ENCODE results near the gene CCNJL. TPM values are rescaled to one million over a fixed set of nuclear protein-coding genes. Genes with fewer than 3 reads are reported as not detected.

Gene CCNJL
- total RNA-seq, 1 donor from 2014 or later: 15.7 TPM

DNA sequence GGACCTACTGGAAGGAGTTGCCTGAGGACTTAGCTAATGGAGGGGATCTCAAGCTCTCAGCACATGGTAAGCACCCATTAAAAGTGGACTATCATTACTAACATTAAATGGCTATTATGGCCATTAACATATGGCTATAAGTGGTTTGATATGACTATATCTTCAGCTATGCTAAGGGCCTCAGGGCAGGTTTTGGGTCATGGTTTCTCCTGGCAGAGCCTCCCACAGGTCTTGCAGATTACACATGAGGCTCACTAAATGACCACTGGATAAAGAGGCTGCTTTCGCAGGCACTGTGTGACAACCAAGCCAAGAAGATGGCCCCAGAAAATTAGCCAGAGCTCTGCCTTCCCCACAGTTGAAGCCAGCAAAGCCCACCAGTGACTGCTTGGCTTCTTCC, 15.4 kb downstream of the CCNJL start:
- Mint-ChIP-seq H3K4me1 (ENCODE audit: low read depth, unreplicated experiment) (peaks cover 8% of the 10 kb centered on the region), H3K27ac (ENCODE audit: unreplicated experiment) (no peak overlapping the region), H3K27me3 (ENCODE audit: low read depth, unreplicated experiment) (no peaks in the 10 kb centered on the region), H3K4me3 (ENCODE audit: unreplicated experiment) (no peak overlapping the region), H3K9me3 (ENCODE audit: unreplicated experiment) (no peaks in the 10 kb centered on the region), H3K36me3 (ENCODE audit: low read depth, unreplicated experiment) (no peaks in the 10 kb centered on the region)
- DNase-seq (ENCODE audit: low read depth) (no peak), FAIRE-seq (no peak)
- Histone ChIP-seq H3K27me3 (ENCODE audit: insufficient read depth, low read length) (no peaks in the 10 kb centered on the region), H3K4me1 (ENCODE audit: insufficient read depth, low read length) (no peaks in the 10 kb centered on the region), H3K4me3 (ENCODE audit: insufficient read depth, low read depth, low read length) (no peak overlapping the region), H3K4me2 (ENCODE audit: low read length) (no peak overlapping the region), H3K36me3 (ENCODE audit: insufficient read depth, low read length) (peaks cover 5% of the 10 kb centered on the region), H2AFZ (ENCODE audit: low read depth, low read length) (no peak overlapping the region), H3K27ac (ENCODE audit: low read depth, low read length) (no peak overlapping the region), H3K9ac (ENCODE audit: low read length) (no peak overlapping the region), H3K9me3 (ENCODE audit: insufficient read depth, low read depth, low read length) (no peaks in the 10 kb centered on the region), H3K79me2 (ENCODE audit: insufficient read depth, low read length) (peaks cover 71% of the 10 kb centered on the region), H4K20me1 (ENCODE audit: insufficient read depth, low read length) (peaks cover 64% of the 10 kb centered on the region)
- TF ChIP-seq EZH2 (IDR thresholded peaks at IDR 0.05; ENCODE audit: insufficient read depth, low read length): no peak
- TF ChIP-seq, protein P1, sequence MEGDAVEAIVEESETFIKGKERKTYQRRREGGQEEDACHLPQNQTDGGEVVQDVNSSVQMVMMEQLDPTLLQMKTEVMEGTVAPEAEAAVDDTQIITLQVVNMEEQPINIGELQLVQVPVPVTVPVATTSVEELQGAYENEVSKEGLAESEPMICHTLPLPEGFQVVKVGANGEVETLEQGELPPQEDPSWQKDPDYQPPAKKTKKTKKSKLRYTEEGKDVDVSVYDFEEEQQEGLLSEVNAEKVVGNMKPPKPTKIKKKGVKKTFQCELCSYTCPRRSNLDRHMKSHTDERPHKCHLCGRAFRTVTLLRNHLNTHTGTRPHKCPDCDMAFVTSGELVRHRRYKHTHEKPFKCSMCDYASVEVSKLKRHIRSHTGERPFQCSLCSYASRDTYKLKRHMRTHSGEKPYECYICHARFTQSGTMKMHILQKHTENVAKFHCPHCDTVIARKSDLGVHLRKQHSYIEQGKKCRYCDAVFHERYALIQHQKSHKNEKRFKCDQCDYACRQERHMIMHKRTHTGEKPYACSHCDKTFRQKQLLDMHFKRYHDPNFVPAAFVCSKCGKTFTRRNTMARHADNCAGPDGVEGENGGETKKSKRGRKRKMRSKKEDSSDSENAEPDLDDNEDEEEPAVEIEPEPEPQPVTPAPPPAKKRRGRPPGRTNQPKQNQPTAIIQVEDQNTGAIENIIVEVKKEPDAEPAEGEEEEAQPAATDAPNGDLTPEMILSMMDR (IDR thresholded peaks at IDR 0.05; ENCODE audit: insufficient read depth, low read depth, low read length): no peak

DNA sequence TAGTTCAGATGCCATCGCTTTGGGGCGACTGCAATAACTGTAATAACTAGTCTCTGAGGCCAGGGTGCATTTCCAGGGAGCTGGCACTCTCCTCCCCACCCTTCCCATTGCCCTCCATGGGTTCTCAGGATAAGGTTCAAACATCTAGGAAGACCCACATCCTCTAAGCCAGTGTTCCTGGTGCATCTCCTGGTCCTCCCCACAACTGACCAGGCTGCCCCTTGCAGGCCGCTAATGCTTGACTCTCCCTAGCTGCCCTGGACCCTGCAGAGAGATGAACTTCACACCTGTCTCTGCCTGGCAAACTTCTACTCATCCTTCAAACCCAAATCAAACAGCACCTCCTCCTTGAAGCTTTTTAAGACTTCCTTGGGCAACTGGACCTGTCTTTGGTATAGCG, 15.9 kb downstream of the CCNJL start:
- peaks cover 5% of the 10 kb centered on the region for H3K36me3 ChIP-seq (ENCODE audit: insufficient read depth, low read length)
- Mint-ChIP-seq H3K36me3 (ENCODE audit: low read depth, unreplicated experiment) (no peaks in the 10 kb centered on the region), H3K27me3 (ENCODE audit: low read depth, unreplicated experiment) (no peaks in the 10 kb centered on the region), H3K27ac (ENCODE audit: unreplicated experiment) (no peak overlapping the region), H3K4me1 (ENCODE audit: low read depth, unreplicated experiment) (peaks cover 8% of the 10 kb centered on the region), H3K4me3 (ENCODE audit: unreplicated experiment) (no peak overlapping the region), H3K9me3 (ENCODE audit: unreplicated experiment) (no peaks in the 10 kb centered on the region)
- H4K20me1 ChIP-seq (ENCODE audit: insufficient read depth, low read length): peaks cover 68% of the 10 kb centered on the region
- H3K27ac ChIP-seq (ENCODE audit: low read depth, low read length): no peak overlapping the region
- TF ChIP-seq EZH2 (IDR thresholded peaks at IDR 0.05; ENCODE audit: insufficient read depth, low read length): no peak
- TF ChIP-seq, protein P1 (IDR thresholded peaks at IDR 0.05; ENCODE audit: insufficient read depth, low read depth, low read length): no peak
- DNase-seq (ENCODE audit: low read depth) (no peak), FAIRE-seq (no peak)
- H3K4me1 ChIP-seq (ENCODE audit: insufficient read depth, low read length): no peaks in the 10 kb centered on the region
- peaks cover 76% of the 10 kb centered on the region for H3K79me2 ChIP-seq (ENCODE audit: insufficient read depth, low read length)
- H3K4me2 ChIP-seq (ENCODE audit: low read length): no peak overlapping the region
- no peaks in the 10 kb centered on the region for H3K9me3 ChIP-seq (ENCODE audit: insufficient read depth, low read depth, low read length)
- no peak overlapping the region for H3K4me3 ChIP-seq (ENCODE audit: insufficient read depth, low read depth, low read length)
- no peaks in the 10 kb centered on the region for H3K27me3 ChIP-seq (ENCODE audit: insufficient read depth, low read length)
- H2AFZ ChIP-seq (ENCODE audit: low read depth, low read length): no peak overlapping the region
- no peak overlapping the region for H3K9ac ChIP-seq (ENCODE audit: low read length)

DNA sequence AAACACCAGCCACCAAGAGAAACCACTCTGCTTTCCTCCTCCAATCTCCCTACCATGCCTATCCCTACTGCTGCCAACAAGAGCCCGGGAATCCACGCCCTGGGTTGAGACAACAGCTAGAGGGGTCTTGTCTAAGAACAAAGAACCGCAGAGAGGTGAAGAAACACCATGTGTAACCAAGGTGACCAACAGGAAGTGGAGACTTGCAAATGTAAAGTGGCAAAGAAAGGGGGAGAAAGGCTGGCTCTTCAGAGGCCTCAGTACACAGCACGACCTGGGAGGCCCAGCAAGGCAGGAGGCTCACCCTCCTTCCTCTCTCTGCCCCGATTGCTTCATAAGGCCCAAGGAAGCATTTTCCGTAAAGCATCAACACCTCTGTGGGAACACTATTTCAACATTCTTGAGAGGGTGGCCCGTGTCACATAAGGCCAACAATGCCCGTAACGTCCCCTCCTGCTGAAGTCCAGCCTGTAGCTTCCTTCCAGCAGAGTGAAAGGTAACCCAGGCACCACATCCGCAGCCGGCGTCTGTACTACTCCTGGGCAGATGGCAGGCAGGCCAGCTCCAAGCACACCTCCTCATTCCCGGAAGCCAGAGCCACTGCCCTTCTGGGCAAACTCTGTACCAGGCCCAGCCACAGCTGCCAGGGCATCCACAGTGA, 18.3 kb downstream of the CCNJL start:
- H3K4me1 Mint-ChIP-seq (ENCODE audit: low read depth, unreplicated experiment): peaks cover 19% of the 10 kb centered on the region
- Histone ChIP-seq H4K20me1 (ENCODE audit: insufficient read depth, low read length) (peaks cover 76% of the 10 kb centered on the region), H3K79me2 (ENCODE audit: insufficient read depth, low read length) (peaks cover 87% of the 10 kb centered on the region), H3K27me3 (ENCODE audit: insufficient read depth, low read length) (no peaks in the 10 kb centered on the region), H3K9ac (ENCODE audit: low read length) (no peak overlapping the region), H3K4me1 (ENCODE audit: insufficient read depth, low read length) (peaks cover 4% of the 10 kb centered on the region), H3K27ac (ENCODE audit: low read depth, low read length) (no peak overlapping the region), H3K4me3 (ENCODE audit: insufficient read depth, low read depth, low read length) (no peak overlapping the region), H3K4me2 (ENCODE audit: low read length) (peak overlapping the region; percentile 6), H3K36me3 (ENCODE audit: insufficient read depth, low read length) (no peaks in the 10 kb centered on the region), H2AFZ (ENCODE audit: low read depth, low read length) (no peak overlapping the region), H3K9me3 (ENCODE audit: insufficient read depth, low read depth, low read length) (no peaks in the 10 kb centered on the region)
- no peak overlapping the region for H3K4me3 Mint-ChIP-seq (ENCODE audit: unreplicated experiment)
- FAIRE-seq (no peak), DNase-seq (ENCODE audit: low read depth) (no peak)
- peaks cover 2% of the 10 kb centered on the region for H3K9me3 Mint-ChIP-seq (ENCODE audit: unreplicated experiment)
- peak overlapping the region; percentile 44 for H3K27ac Mint-ChIP-seq (ENCODE audit: unreplicated experiment)
- H3K36me3 Mint-ChIP-seq (ENCODE audit: low read depth, unreplicated experiment): no peaks in the 10 kb centered on the region
- no peak for TF ChIP-seq EZH2 (IDR thresholded peaks at IDR 0.05; ENCODE audit: insufficient read depth, low read length)
- TF ChIP-seq, protein P1 (IDR thresholded peaks at IDR 0.05; ENCODE audit: insufficient read depth, low read depth, low read length): no peak
- no peaks in the 10 kb centered on the region for H3K27me3 Mint-ChIP-seq (ENCODE audit: low read depth, unreplicated experiment)
